ENCODE measurements around the gene SNRNP200. TPM values are rescaled to one million over a fixed set of nuclear protein-coding genes. Genes with fewer than 3 reads are reported as not detected.

Gene SNRNP200
- total RNA-seq, 3 donors from 2014 or later (not counting 1 experiment from before 2014, with no cell fraction given): 207 to 236 (median 228) TPM

- H3K9me3 ChIP-seq (ENCODE audit: control insufficient read depth, insufficient read depth, low read length): no peaks in the 10 kb centered on the region
- WGBS (ENCODE audit: insufficient coverage): 87% methylated on average over 5 of the region's 5 CpGs
- TF ChIP-seq CTCF (IDR thresholded peaks at IDR 0.05): no peak
- peaks cover 93% of the 10 kb centered on the region for H3K36me3 ChIP-seq (ENCODE audit: control insufficient read depth, insufficient read depth, low read length)
- H3K4me3 ChIP-seq (ENCODE audit: low read length): no peak overlapping the region
- no peaks in the 10 kb centered on the region for H3K27me3 Mint-ChIP-seq (ENCODE audit: low read depth in 2 of 2)
- no peak overlapping the region for H3K27ac Mint-ChIP-seq
- no peaks in the 10 kb centered on the region for H3K4me1 ChIP-seq (ENCODE audit: control insufficient read depth, insufficient read depth, low read length)
- no peak overlapping the region for H3K27ac ChIP-seq (ENCODE audit: low read length)
- H3K9me3 Mint-ChIP-seq: no peaks in the 10 kb centered on the region
- H3K4me1 Mint-ChIP-seq: no peaks in the 10 kb centered on the region
- ATAC-seq (no peak), DNase-seq (no peak)
- no peaks in the 10 kb centered on the region for H3K27me3 ChIP-seq (ENCODE audit: control insufficient read depth, insufficient read depth, low read length)
- intact Hi-C loops (cut with micrococcal nuclease): no loop called here
- peaks cover 59% of the 10 kb centered on the region for H3K36me3 Mint-ChIP-seq
- no peak overlapping the region for H3K4me3 Mint-ChIP-seq
Measured at GRCh38 chr2:96291751-96292150, 13.6 kb downstream of the SNRNP200 start.

GRCh38 chr2:96287273-96287856, 18.0 kb downstream of the SNRNP200 start:
- H3K4me3 ChIP-seq (ENCODE audit: low read length): no peak overlapping the region
- H3K27me3 ChIP-seq (ENCODE audit: control insufficient read depth, insufficient read depth, low read length): no peaks in the 10 kb centered on the region
- peak overlapping the region in 1 of 2 donors; percentile 35 for H3K27ac Mint-ChIP-seq
- H3K4me3 Mint-ChIP-seq: no peak overlapping the region
- no peak for TF ChIP-seq CTCF (IDR thresholded peaks at IDR 0.05)
- no peak for DNase-seq
- peaks cover 99% of the 10 kb centered on the region for H3K36me3 ChIP-seq (ENCODE audit: control insufficient read depth, insufficient read depth, low read length)
- intact Hi-C loops (cut with micrococcal nuclease): no loop called here
- H3K27ac ChIP-seq (ENCODE audit: low read length): no peak overlapping the region
- no peaks in the 10 kb centered on the region for H3K4me1 ChIP-seq (ENCODE audit: control insufficient read depth, insufficient read depth, low read length)
- no peaks in the 10 kb centered on the region for H3K9me3 ChIP-seq (ENCODE audit: control insufficient read depth, insufficient read depth, low read length)
- H3K4me1 Mint-ChIP-seq: no peaks in the 10 kb centered on the region
- no peaks in the 10 kb centered on the region for H3K9me3 Mint-ChIP-seq
- ATAC-seq: no peak
- peaks cover 39% of the 10 kb centered on the region for H3K36me3 Mint-ChIP-seq
- H3K27me3 Mint-ChIP-seq (ENCODE audit: low read depth in 2 of 2): no peaks in the 10 kb centered on the region
- 84% methylated on average over 6 of the region's 6 CpGs for WGBS (ENCODE audit: insufficient coverage)

GRCh38 chr2:96276787-96277499, 28.4 kb downstream of the SNRNP200 start:
- Mint-ChIP-seq H3K27ac (no peak overlapping the region), H3K4me1 (no peaks in the 10 kb centered on the region), H3K9me3 (no peaks in the 10 kb centered on the region), H3K27me3 (ENCODE audit: low read depth in 2 of 2) (no peaks in the 10 kb centered on the region), H3K4me3 (no peak overlapping the region), H3K36me3 (peaks cover 19% of the 10 kb centered on the region)
- ATAC-seq (no peak), DNase-seq (no peak)
- Histone ChIP-seq H3K4me1 (ENCODE audit: control insufficient read depth, insufficient read depth, low read length) (no peaks in the 10 kb centered on the region), H3K27me3 (ENCODE audit: control insufficient read depth, insufficient read depth, low read length) (no peaks in the 10 kb centered on the region), H3K9me3 (ENCODE audit: control insufficient read depth, insufficient read depth, low read length) (no peaks in the 10 kb centered on the region), H3K4me3 (ENCODE audit: low read length) (no peak overlapping the region), H3K36me3 (ENCODE audit: control insufficient read depth, insufficient read depth, low read length) (peaks cover 78% of the 10 kb centered on the region), H3K27ac (ENCODE audit: low read length) (no peak overlapping the region)
- no peak for TF ChIP-seq CTCF (IDR thresholded peaks at IDR 0.05)
- 96% methylated on average over 21 of the region's 21 CpGs for WGBS (ENCODE audit: insufficient coverage)
- intact Hi-C loops (cut with micrococcal nuclease): no loop called here

Measured in natural killer cell (primary cell).